ENCODE data around the gene EFHD2. TPM values are rescaled to one million over a fixed set of nuclear protein-coding genes. Genes with fewer than 3 reads are reported as not detected.
"Not testable (repeated sequence)": the region's sequence is repeated elsewhere in the genome, so short reads cannot be mapped to it uniquely, and the experiment has no call there.

Gene EFHD2
- total RNA-seq, 1 experiment from 2014 or later = 169 TPM

DNA sequence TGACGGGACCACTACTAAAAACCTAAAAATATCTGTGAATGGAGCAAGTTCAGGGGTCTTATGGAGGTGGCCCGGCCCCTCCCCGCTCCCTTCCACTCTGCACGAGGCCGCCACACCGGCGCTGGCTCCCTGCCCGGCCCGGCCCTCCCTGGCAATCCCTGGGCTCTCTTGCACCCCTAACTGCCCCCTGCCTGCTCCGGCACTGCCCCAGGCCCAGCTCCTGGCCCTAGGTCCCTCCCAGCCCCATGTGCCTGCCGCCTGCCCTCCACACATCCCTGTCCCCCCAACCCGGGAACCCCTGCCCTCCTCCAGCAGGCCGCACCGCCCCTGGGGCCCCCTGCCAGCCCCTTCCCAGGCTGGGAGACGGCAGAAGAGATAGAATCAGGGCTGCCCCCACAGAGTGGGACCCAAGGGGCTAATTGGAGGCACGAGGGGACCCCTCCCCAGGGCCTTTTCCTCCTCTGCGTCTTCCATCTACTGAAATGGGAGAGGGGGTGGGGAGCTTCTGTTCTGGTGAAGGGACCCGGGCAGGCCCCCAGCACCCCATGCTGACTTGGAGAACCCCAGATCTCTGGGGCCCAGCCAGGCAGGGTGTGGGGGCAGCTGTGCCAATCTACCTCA lies 19.2 kb downstream of the EFHD2 start:
- no peak for DNase-seq (ENCODE audit: low read depth)

DNA sequence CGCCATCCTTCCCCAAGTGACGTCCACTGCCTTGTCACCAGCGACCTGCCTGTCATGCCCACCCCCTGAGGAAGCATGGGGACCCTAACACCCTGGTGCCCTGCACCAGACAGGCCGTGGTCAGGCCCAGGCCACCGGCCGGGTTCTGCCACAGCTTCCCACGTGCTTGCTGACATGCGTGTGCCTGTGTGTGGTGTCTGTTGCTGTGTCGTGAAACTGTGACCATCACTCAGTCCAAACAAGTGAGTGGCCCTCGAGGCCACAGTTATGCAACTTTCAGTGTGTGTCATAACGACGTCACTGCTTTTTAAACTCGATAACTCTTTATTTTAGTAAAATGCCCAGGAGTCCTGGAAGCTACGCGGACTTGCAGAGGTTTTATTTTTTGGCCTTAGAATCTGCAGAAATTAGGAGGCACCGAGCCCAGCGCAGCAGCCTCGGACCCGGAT lies 20.0 kb downstream of the EFHD2 start:
- DNase-seq (ENCODE audit: low read depth) = peak; percentile 47

DNA sequence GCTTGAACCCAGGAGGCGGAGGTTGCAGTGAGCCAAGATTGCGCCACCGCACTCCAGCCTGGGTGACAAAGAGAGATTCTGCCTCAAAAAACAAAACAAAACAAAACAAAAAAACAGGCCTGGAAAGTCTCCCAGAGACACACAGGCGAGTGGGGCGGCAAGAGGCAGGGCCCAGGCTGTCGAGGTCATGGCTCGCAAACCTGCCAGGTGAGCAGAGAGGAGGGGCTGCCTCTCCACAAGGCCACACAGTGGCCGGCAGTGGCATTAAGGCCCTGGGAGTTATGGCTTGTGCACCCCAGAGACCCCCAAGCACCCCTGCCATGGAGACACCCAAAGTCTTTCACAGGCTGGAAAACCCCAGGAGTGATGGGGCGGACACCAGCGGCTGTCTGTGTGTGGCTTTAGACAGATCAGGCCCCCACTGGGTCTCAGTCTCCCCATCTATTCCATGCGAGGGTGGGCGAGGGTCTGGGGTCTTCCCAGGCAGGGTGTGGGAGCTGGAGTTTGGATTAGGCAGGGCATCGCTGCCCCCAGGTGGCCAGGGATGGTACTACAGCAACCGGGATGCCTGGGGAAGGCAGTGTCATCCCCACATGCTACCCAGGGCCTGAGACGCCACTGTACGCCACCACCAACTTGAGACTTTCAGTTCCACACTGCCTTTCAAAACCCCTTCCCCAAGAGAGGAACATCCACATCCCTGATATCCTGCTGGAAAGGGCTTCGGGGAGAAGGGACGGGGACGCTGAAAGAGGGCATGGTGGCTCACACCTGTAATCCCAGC lies 21.3 kb downstream of the EFHD2 start:
- peak; percentile 65 for DNase-seq (ENCODE audit: low read depth)

DNA sequence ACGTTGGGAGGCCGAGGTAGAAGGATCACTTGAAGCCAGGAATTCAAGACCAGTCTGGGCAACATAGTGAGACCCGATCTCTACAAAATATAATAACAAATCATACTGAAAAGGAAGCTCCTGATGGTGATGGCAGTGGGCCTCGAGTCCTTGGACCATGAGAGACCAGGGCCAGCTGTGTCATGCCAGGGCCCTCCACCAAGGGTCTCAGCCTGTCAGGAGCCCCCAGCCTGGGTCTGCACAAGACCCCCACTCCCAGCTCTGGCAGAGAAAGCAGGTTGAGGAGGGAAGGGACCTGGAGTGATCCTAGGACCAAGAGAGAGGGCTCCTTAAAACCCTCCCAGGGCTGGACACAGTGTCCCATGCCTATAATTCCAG lies 21.9 kb downstream of the EFHD2 start:
- DNase-seq (ENCODE audit: low read depth) = no peak

DNA sequence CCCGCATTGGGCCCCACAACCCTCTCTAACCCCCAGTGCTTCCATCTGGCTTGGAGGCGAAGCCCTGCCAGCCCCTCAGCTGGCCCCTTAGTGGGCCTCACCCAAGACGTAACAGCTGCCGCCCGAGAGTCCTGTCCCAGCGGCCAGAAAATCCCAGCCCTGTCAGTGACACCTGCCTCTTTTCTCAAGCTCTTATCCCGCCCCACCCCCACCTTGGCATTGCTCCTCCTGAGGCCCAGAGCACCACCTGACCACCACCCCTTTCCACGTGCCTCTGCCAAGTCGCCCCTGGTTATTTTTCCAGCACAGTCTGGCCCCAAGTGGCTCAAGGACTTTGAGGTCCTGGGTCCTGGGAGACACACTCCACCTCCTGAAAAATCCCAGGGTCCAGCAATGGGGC lies 22.6 kb downstream of the EFHD2 start:
- no peak for DNase-seq (ENCODE audit: low read depth)

DNA sequence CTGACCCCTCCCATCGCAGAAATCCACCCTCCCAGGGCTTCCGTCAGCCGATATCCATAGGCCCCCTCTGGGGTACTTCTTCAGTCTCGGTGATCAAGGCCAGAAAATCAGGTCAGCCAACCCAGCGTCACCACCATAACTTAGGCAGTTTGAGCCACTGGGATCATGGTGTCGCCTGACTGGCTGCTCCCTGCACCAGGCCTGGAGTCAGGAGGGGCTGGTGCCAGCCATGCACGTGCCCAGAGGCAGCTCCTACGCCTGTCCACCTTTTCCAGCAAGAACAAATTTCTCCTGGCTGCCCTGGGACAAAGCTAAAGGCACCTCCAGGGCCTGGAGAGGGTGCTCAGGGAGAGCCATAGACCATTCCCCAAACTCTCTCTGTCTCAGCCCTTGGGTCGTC lies 23.8 kb downstream of the EFHD2 start:
- DNase-seq (ENCODE audit: low read depth) = no peak

DNA sequence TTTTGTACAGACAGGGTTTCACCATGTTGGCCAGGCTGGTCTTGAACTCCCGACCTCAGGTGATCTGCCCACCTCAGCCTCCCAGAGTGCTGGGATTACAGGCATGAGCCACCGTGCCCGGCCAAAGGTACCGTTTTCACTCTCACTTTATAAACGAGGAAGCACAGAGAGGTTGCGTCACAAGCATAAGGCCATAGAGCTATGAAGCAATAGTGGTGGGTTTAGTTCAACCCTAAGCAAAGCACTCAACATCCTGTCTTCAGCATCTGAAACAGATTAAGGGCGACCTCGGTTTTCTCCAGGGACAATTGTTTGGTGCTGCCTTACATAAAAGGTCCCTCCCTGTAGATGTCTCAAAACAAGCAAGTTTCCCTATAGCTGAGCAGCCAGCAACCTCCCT lies 25.1 kb downstream of the EFHD2 start:
- not testable (repeated sequence) for DNase-seq (ENCODE audit: low read depth)

DNA sequence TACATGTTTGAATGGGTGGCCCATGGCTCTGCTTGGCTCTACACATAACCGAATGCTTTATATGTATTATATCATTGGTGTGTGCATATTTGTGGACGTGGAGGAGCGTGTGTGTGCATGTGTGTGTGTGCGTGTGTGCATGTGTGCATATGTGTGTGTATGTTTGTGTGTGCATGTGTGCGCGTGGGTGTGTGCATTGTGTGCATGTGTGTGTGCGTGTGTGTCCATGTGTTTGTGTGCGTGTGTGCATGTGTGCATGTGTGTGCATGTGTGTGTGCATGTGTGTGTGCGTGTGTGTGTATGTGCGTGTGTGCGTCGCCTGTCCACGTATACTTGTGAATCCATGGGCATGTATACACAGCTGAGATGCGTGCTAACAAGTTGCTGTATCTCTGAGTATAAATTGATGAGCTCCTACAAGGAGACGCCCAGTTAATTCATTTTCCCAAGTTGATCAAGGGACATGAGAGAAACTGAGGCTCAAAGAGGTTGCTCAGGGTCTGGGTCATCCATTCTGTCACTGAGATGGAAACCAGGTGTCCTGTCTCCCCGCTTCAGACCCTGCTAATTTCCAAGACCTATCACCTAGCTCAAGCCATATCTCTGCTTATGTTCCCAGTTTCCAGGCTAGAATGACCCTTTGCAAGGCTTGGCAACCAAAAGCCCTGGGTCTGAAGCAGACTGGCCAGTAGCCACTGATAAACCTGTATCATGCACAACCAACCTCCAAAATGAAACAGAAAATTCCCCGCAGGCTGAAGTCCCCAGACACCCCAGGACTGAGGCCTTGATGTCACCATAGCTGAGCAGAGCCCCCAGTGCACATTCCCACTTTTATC lies 25.8 kb downstream of the EFHD2 start:
- DNase-seq (ENCODE audit: low read depth) = no peak

DNA sequence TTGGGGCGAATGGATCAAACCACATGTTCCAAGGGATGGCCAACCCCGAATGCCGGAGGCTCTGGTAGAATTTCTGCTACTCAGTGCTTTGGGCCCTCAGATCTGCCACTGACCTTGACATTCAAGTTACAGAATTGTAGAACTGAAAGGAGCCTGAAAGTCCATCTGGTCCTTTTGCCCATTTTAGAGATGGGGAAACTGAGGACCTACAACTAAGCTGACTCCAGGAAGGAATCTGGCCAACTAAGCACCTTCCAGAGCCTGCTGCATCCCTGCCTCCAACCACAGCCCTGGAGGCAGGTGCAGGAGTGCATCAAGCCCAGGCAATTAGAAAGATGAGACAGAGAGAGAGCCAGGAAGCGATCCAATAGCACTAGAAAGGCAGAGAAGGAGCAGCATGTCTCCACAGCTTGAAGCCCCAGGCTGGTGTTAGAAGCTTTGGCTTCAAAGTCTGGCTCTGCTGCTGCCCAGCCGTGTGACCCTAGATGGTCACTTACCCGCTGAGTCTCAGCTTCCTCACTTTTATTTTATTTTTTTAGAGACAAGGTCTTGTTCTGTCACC lies 27.3 kb downstream of the EFHD2 start:
- no peak for DNase-seq (ENCODE audit: low read depth)

DNA sequence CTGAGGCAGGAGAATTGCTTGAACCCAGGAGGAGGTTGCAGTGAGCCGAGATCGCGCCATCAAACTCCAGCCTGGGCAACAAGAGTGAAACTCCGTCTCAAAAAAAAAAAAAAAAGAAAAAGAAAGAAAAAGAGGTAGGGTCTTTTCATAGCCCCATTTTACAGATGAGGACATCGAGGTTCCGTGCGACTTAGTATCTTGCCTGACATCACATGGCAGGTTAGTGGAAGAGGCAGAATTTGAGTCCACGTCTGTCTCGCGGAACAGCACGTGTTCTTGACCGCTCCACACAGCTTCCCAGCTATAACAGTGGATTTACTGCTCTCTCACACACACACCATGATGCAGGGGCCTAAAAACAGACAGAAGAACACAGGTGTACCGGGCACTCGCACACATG lies 29.6 kb downstream of the EFHD2 start:
- DNase-seq (ENCODE audit: low read depth) = no peak

DNA sequence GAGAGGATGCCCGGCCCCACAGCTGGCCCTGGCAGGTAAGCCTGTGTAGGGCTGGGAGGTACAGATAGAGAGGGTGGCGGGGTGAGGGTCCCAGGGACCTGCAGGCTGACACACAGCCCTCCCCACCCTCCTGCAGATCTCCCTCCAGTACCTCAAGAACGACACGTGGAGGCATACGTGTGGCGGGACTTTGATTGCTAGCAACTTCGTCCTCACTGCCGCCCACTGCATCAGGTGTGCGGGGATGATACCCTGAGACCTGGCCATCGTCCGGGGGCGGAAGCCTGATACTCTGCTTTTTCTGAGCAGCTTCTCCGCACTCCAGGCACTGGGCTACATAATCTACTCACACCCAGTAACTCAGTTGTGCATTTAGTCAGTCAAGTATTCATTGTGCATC lies 30.7 kb downstream of the EFHD2 start:
- DNase-seq (ENCODE audit: low read depth) = no peak

DNA sequence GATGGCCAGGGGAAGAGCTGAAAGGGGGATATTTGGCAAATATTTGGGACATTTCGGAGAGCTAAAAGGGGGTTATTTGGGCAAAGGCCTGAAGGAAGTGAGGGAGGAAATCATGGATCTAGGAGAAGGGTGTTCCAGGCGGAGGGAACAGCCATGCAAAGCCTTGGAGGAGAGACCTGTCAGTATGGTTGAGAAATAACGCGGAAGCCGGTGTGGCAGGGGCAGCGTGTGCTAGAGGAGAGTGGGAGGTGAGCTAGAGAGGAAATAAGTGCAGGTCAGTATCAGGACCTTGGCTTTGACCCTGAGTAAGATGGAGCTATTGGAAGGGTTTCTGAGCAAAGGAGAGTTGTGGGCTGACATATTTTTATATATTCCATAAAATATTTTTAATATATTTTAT lies 31.6 kb downstream of the EFHD2 start:
- DNase-seq (ENCODE audit: low read depth) = no peak

DNA sequence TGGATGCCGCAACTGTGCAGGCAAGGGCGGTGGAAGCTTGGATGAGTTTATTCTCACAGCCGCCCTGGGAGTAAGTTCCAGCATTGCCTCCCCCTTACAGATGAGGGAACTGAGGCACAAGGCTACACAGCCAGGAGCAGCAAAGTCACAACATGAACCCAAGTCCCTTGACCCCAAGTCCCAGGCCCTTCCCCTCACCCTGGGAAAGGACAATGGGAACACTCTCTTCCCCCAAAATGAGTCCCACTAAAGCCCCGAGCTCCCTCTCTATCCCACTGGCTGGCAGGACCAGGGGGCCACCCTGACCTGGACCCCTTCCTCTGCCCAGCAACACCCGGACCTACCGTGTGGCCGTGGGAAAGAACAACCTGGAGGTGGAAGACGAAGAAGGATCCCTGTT lies 32.4 kb downstream of the EFHD2 start:
- DNase-seq (ENCODE audit: low read depth) = no peak

DNA sequence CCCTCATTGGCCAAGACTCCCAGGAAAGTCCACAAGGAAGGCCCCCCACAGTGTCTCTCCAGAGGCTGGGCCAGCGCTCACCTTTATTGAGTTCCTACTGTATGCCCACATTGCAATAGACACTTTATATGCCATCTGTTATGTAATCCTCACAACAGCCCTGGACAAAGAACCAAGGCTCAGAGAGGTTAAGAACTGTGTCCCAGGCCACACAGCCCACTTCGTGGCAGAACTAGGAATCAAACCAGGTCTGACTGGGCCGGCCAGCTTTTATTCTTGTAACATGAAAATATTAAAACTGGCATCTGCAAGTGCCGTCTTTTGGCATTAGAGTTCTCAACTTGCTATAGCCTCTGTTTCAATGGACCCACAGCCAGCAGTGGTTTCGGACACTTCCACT lies 33.1 kb downstream of the EFHD2 start:
- no peak for DNase-seq (ENCODE audit: low read depth)

DNA sequence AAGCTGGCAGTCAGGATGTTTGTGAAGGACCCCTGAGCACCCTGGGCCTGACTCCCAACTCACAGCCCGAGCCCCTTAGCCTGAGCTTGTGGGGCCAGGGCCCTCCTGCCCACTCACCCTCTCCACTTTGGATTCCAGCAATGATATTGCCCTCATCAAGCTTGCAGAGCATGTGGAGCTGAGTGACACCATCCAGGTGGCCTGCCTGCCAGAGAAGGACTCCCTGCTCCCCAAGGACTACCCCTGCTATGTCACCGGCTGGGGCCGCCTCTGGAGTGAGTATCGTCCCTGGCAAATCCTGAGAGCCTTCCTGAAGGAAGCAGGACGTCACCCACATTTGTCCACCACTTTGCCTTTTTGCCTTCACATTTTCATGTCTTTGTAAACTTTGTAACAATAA lies 33.6 kb downstream of the EFHD2 start:
- no peak for DNase-seq (ENCODE audit: low read depth)

DNA sequence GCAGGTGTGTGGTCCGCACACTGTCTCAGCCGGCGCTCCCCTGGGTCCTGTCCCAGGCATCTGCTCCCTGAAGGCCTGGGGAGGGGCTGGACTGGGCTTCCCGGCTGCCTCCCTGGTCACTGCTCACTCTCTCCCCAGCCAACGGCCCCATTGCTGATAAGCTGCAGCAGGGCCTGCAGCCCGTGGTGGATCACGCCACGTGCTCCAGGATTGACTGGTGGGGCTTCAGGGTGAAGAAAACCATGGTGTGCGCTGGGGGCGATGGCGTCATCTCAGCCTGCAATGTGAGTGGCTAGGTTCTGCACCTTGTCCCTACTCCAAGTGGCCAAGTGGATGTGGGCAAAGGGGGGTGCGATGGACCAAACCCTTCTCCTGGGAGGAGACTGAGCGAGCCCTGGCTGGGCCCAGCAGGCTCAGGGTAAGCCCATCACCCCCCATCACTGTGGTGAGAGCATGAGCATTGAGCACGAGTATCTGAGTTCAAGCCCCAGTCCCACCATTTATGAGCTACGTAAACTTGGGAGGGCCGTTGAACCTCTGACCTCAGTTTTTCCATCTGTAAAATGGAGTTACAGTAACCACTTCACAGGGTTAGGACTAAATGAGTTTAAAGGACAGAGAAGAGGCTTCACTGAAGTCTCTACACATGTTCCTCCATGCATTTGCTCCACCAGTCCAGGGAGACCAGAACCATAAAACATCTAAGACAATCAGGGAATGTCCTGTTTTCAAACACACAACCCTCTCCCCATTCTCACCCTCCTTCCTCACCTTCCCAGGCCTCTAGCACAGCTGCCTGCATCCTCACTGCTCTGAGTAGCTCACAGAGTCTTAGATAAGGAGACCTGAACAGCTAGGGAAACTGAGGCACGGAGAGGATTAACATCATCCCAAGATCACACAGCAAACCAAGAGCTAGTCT lies 35.0 kb downstream of the EFHD2 start:
- DNase-seq (ENCODE audit: low read depth) = no peak

DNA sequence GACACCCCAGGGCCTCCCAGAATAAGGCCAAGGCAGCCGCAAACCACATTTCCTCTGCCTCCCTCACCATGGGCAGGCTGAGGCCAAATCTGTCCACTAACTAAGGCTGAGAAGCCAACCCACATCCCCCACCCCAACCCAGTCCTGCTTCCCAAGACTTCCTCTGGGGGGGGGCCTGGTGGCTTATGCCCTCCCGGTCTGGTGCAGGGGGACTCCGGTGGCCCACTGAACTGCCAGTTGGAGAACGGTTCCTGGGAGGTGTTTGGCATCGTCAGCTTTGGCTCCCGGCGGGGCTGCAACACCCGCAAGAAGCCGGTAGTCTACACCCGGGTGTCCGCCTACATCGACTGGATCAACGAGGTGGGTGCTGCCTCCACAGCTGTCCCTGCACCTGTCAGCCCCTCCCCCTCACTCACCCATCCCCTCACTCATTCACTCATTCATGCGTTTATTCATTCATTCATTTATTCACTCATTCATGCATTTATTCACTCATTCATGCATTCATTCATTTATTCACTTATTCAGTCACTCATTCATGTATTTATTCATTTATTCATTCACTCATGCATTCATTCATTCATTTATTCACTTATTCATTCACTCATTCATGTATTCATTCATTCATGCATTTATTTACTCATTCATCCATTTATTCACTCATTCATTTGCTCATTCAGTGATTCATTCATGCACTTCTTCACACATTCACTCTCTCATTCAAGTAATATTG lies 35.9 kb downstream of the EFHD2 start:
- no peak for DNase-seq (ENCODE audit: low read depth)

DNA sequence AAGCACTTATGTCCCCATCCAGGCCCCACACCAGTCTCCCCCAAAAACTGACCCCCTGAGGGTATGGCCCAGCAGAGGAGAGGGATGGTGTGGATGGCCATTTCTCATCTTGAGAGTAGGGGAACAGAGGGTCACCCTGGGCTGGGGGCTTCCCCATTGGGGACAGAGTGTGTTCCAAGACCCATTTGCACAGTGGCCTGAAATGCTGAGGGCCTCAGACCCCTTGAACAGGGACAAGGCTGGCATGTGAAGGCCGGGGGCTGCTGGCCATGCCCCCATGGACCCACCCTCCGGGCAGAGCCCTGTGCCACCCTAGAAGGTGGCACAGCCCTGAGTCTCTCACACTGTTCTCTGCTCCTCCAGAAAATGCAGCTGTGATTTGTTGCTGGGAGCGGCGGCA lies 36.5 kb downstream of the EFHD2 start:
- DNase-seq (ENCODE audit: low read depth) = no peak

DNA sequence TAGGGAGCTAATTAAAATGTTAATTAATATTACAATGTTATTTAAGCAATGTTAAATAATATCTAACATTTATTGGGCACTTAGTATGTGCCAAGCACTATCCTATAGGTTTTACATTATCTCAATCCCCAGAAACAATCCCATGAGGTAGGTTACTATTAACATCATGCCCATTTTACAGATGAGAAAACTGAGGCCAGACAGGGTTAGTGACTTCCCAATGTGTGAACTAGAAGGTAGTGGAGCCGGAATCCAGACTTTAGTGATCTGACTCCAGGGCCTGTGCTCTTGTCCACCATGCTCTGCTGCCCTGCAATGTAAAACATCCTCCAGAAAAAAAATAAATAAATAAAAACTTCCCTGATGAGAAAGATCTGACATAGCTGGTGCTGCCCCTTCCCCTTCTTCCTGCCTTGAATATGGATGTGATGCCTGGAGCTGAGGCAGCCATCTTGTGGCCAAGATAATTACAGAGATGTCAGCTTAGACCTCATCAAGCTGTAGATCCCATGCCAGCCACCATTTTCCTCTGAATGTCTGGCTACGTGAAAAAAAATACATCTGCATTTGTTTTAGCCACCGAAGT lies 39.3 kb downstream of the EFHD2 start:
- DNase-seq (ENCODE audit: low read depth) = no peak

DNA sequence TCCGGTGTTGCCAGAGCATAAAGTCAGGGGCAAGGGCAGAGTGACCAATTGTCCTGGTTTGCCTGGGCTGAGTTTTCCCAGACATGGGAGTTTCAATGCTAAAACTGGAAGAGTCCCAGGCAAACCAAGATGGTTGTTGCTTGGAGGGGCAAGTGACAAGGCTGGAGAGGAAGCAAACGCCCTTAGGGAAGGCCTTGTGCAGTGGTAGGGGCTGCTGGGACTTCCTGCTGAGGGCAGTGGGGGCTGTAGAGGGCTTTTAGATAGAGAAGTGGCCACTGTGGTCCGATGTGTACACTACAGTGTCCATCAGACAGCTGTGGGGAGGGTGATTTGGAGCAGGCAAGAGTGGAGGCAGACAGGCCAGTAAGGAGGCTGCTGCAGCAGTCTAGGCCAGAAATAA lies 39.9 kb downstream of the EFHD2 start:
- DNase-seq (ENCODE audit: low read depth) = no peak

Measured in HT1080 (cell line).